Measurements from ENCODE around the gene APBA1. TPM values are rescaled to one million over a fixed set of nuclear protein-coding genes. Genes with fewer than 3 reads are reported as not detected.

The APBA1 gene
- polyA plus RNA-seq, 1 donor (not counting 4 experiments of a cell fraction or from before 2014, with no cell fraction given) = 0.66 TPM

GRCh38 chr9:69421908-69422801 is 250.0 kb downstream of the APBA1 start:
- Histone ChIP-seq H3K4me1 (ENCODE audit: control insufficient read depth, extremely low read depth, insufficient read depth, low read length) (no peaks in the 10 kb centered on the region), H3K27ac (ENCODE audit: control insufficient read depth, insufficient read depth, low read length) (no peak overlapping the region), H3K9ac (ENCODE audit: control insufficient read depth, extremely low read depth, insufficient read depth, low read length) (no peak overlapping the region), H3K36me3 (ENCODE audit: control insufficient read depth in 2 of 2, extremely low read depth in 1 of 2, insufficient read depth in 2 of 2, low read length in 2 of 2) (no peaks in the 10 kb centered on the region), H2AFZ (ENCODE audit: control insufficient read depth, low read length) (no peak overlapping the region), H3K4me2 (ENCODE audit: control insufficient read depth, extremely low read depth, insufficient read depth, low read depth, low read length) (no peak overlapping the region), H3K9me1 (ENCODE audit: control insufficient read depth, extremely low read depth, insufficient read depth, low read length) (no peaks in the 10 kb centered on the region), H3K9me3 (ENCODE audit: control insufficient read depth, low read depth, low read length) (no peaks in the 10 kb centered on the region), H4K20me1 (ENCODE audit: control insufficient read depth, extremely low read depth, insufficient read depth, low read length) (no peaks in the 10 kb centered on the region), H3K27me3 (ENCODE audit: control insufficient read depth, extremely low read depth, insufficient read depth, low read length) (peaks cover 3% of the 10 kb centered on the region), H3K79me2 (ENCODE audit: control insufficient read depth, insufficient read depth, low read length) (no peaks in the 10 kb centered on the region), H3K4me3 (ENCODE audit: control insufficient read depth in 2 of 3, extremely low read depth in 1 of 3, insufficient read depth in 2 of 3, low read depth in 1 of 3, low read length in 3 of 3) (no peak overlapping the region)
- TF ChIP-seq CTCF (optimal IDR thresholded peaks at IDR 0.05 in 1 of 3, IDR thresholded peaks at IDR 0.05 in 1 of 3, conservative IDR thresholded peaks at IDR 0.05 in 1 of 3; ENCODE audit: extremely low read depth in 1 of 3, insufficient read depth in 2 of 3, low read length in 3 of 3) (peak; percentile 72 to 75 (median 75)), EZH2 (IDR thresholded peaks at IDR 0.05; ENCODE audit: low read length) (no peak)
- peak; percentile 4 for DNase-seq (ENCODE audit: low read depth, low spot score)
- no peak for FAIRE-seq
- dilution Hi-C loops (cut with MboI; ENCODE audit: extremely low pct_ligation_motif_present, low sequenced_read_pairs) = no loop called here

- TF ChIP-seq EZH2 (IDR thresholded peaks at IDR 0.05; ENCODE audit: low read length) (no peak), CTCF (optimal IDR thresholded peaks at IDR 0.05 in 1 of 3, IDR thresholded peaks at IDR 0.05 in 1 of 3, conservative IDR thresholded peaks at IDR 0.05 in 1 of 3; ENCODE audit: extremely low read depth in 1 of 3, insufficient read depth in 2 of 3, low read length in 3 of 3) (no peak)
- Histone ChIP-seq H3K4me2 (ENCODE audit: control insufficient read depth, extremely low read depth, insufficient read depth, low read depth, low read length) (no peak overlapping the region), H3K4me1 (ENCODE audit: control insufficient read depth, extremely low read depth, insufficient read depth, low read length) (no peaks in the 10 kb centered on the region), H3K9me1 (ENCODE audit: control insufficient read depth, extremely low read depth, insufficient read depth, low read length) (no peaks in the 10 kb centered on the region), H3K9ac (ENCODE audit: control insufficient read depth, extremely low read depth, insufficient read depth, low read length) (no peak overlapping the region), H3K9me3 (ENCODE audit: control insufficient read depth, low read depth, low read length) (no peaks in the 10 kb centered on the region), H4K20me1 (ENCODE audit: control insufficient read depth, extremely low read depth, insufficient read depth, low read length) (no peaks in the 10 kb centered on the region), H2AFZ (ENCODE audit: control insufficient read depth, low read length) (no peak overlapping the region), H3K27me3 (ENCODE audit: control insufficient read depth, extremely low read depth, insufficient read depth, low read length) (peaks cover 3% of the 10 kb centered on the region), H3K27ac (ENCODE audit: control insufficient read depth, insufficient read depth, low read length) (no peak overlapping the region), H3K79me2 (ENCODE audit: control insufficient read depth, insufficient read depth, low read length) (no peaks in the 10 kb centered on the region), H3K36me3 (ENCODE audit: control insufficient read depth in 2 of 2, extremely low read depth in 1 of 2, insufficient read depth in 2 of 2, low read length in 2 of 2) (no peaks in the 10 kb centered on the region), H3K4me3 (ENCODE audit: control insufficient read depth in 2 of 3, extremely low read depth in 1 of 3, insufficient read depth in 2 of 3, low read depth in 1 of 3, low read length in 3 of 3) (no peak overlapping the region)
- dilution Hi-C loops (cut with MboI; ENCODE audit: extremely low pct_ligation_motif_present, low sequenced_read_pairs) = no loop called here
- DNase-seq (ENCODE audit: low read depth, low spot score) = no peak
- no peak for FAIRE-seq
Measured at GRCh38 chr9:69420611-69421270, 251.4 kb downstream of the APBA1 start.

All from keratinocyte (primary cell).